Stimulated activated CD8-positive, alpha-beta memory T cell treated with anti-CD3 and anti-CD28 coated beads, Interleukin-15, amount 100 ng/mL, for 48 hours (primary cell): ENCODE results near the gene ARHGEF12.
"Not testable (repeated sequence)": the region's sequence is repeated elsewhere in the genome, so short reads cannot be mapped to it uniquely, and the experiment has no call there.

ENCODE experiments used
- DNase-seq, 2 donors: peaks; one replicate each; pipeline ENCODE4 v3.0.0-alpha.2; 2020; ENCODE audit warnings: low read depth in 2 of 2

The ARHGEF12 gene

DNA sequence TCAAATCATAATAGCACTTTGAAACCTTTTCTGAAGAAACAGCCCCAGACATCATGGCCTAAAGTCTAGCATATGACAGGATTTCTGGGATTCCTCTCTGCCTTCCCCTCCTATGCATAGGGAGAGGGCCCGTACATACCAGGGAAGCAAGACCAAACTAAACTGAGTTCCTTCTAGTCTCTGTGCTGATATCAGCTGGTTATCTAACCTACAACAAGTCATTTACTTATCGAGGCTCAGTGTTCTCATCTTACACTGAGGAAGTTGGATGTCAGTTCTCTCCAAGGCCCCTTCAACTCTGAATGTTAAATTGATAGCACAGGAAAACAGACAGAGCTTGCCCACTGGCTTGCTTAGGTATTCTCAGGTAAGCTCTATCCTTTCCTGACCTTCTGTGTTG lies 158.4 kb downstream of the ARHGEF12 start:
- DNase-seq: no peak

- no peak for DNase-seq
These were observed 162.9 kb downstream of the ARHGEF12 start for GRCh38 chr11:120499088-120499487.

DNA sequence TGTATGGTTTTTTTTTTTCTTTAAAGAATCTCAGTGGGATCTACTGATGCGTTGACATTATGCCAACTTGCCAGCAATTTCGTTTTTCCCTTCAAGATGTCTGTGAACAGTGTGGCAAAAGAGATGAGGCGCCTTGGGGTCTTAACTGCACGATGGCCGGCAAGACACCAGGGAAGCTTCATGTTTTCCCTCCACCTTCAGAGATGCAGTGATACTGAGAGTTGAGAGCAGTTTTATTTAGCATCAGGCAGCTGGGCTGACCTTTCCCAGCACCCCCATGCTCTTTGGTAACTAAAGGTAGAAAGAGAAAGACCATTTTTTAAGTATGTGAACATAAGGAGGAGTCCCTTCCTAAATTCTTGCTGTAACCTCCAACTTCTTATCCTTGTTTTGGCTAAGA lies 163.6 kb downstream of the ARHGEF12 start:
- DNase-seq: no peak

DNA sequence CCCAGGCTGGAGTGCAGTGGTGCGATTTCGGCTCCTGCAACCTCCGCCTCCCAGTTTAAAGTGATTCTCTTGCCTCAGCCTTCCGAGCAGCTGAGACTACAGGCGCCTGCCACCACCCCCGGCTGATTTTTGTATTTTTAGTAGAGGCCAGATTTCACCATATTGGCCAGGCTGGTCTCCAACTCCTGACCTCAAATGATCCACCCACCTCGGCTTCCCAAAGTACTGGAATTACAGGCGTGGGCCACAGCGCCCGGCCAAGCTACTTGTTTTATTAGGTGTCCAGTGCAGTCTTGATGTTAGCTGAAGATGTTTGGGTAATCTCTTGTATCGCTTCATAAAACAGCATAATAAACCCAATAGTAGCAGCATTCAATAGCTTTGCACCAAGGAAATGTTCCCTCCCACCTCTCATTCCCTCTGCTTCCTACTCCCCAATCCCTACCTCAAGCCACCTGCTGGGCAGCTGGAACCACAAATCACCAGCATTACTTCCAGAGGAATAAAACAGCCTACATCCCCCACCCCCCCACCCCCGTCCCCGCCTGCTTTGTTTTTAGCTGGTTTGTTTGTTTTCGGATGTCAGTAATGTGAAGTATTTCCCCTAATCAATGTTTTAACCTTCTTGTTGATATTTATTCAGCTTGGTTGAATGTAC lies 164.3 kb downstream of the ARHGEF12 start:
- DNase-seq: no peak

GRCh38 chr11:120501440-120501839 lies 165.2 kb downstream of the ARHGEF12 start:
- DNase-seq: no peak

- DNase-seq: no peak
These were observed 166.0 kb downstream of the ARHGEF12 start for GRCh38 chr11:120501976-120502755.

GRCh38 chr11:120503529-120503928 lies 167.3 kb downstream of the ARHGEF12 start:
- DNase-seq: not testable (repeated sequence)

DNA sequence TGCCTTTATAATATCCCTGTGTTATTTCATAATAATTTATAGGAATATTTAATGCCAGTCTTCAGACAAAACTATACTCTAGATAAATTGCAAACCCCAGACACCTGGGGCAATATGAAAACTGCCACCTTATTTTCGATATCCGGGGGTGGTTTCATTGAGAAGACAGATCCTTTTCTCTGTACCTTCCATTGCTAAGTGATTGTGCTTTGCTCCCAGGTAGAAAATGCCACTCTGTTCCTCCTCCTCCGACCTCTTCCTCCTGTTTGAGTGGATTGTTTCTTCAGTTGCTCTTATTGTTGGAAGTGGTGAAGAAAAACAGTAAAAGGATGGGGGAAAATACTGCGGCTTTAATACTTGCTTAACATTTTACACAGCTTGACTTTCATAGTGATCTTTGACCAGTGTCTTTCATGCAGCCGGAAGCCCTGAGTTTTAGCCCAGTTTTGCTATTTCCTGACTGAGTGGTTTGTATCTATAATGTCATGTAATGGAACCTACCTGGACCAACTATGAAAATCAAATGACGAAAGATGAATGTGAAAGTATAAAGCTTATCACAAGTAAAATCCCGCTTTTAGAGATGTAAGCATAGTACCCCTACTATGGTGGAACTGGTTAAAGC lies 169.7 kb downstream of the ARHGEF12 start:
- no peak for DNase-seq

DNA sequence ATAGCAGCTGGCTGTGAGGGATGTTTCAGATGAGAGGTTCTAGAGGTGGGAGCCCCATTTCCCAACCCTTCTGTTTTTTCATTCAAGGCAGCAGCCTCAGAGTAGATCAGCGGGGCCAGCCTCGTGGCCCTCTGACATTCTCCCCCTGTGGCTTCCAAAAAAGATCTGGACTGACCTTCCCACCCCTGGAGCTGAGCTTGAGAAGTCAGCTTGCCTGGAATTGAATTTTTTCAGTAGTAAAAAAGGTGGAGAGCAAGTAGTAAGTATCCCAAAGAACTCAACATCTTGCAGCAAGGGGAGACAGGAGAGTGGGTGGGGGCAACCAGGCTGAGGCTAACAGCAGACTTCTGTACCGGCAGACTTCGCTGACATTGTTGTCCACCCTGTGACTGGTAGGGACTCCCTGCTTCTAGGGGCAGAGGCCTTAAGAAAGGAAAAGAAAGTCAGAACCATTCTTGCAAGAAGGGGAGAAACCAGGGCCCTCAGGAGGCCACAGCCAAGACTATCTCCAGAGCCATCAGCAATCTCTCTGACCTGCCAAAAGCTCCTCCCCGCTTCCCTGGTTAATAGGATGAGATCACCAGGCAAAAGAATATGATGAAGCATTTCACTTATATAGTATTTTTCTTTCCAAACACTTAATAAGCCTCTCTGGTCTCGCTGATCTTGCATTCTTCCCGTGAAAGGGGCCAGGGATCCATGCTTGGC lies 173.3 kb downstream of the ARHGEF12 start:
- DNase-seq: no peak

- no peak for DNase-seq
These were observed 174.3 kb downstream of the ARHGEF12 start for GRCh38 chr11:120510406-120511115.

GRCh38 chr11:120511116-120511819 lies 175.1 kb downstream of the ARHGEF12 start, which contains the start of gene GRIK4:
TSS of gene GRIK4 (plus strand) at chr11:120511748. CDS start at chr11:120660319, 148,571 bp downstream.
- DNase-seq: peak; percentile 61 to 67

DNA sequence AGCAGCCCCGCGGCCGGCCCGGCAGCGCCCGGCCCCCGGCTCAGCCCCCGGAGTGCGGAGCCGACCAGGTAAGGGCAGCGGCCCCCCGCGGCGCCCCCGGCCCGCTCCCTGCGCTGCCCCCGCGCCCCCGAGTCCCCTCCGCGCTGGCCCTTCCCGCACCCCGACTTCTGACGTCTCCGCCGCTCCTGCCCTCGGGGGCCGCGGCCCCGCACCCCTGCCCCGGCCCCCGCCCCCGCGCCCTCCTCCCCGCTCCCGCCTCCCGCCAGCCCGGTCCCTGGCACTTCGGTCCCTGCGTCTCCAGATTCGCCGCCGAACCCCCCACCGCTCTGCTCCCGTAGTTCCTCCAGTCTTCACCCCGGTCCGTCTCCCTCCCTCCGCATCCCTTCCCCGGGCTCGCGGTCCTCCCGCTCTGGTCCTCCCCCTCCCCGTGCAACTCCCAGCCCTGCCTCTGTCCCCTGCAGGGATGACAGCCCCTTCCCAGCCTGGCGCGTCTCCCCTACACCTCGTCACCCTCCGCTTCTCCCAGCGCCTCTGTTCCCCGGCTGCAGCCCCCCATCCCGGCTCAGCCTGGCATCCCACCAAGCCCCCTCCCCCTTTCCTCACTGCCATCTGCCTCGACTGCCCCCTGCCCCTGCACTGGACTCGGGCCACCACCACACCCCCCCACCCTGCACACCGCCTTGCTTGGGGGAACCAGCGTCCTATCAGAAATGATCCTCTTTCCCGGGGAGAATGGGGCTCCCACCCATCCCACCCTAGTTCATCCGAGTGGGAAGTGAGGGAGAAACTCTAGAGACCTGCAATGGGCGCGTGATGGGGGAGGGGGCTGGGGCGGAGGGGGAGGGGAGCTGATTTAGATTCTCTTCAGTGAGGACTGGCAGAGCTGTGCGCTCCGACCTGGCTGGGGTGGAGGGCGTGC lies 175.9 kb downstream of the ARHGEF12 start:
- DNase-seq: no peak

DNA sequence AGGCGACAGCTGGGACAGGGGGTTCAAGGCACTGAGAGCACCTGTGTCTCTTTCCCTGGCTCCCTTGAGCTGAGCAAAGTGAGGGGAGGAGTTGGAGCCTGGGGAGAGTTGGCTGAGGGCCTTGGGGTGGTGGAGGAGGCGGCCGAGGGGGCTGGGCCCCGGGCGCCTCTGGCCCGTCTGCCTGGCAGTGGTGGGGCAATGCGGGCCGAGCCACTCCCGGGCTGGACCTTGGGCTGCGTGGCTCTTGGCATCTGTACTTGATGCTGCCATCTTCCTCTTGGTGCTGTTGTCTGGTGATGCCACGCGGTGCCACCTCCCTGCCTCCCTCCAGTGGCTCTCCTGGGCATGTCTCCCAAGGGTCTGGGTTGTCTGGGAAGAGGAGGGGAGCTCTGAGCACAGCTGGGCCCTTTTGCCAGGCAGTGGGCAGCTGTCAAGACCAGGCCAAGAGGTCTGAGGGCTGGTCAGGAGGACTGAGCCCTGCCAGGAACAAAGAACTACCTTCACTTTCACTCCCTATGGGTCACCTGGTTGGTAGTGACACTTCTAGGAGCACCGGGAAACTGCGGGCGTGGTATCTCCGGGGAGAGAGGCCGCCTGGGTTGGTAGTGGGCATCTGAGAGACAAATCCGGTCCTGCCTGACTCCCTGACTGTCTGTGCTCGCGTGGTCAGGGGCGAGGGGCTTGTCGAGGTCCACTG lies 176.7 kb downstream of the ARHGEF12 start:
- no peak for DNase-seq

DNA sequence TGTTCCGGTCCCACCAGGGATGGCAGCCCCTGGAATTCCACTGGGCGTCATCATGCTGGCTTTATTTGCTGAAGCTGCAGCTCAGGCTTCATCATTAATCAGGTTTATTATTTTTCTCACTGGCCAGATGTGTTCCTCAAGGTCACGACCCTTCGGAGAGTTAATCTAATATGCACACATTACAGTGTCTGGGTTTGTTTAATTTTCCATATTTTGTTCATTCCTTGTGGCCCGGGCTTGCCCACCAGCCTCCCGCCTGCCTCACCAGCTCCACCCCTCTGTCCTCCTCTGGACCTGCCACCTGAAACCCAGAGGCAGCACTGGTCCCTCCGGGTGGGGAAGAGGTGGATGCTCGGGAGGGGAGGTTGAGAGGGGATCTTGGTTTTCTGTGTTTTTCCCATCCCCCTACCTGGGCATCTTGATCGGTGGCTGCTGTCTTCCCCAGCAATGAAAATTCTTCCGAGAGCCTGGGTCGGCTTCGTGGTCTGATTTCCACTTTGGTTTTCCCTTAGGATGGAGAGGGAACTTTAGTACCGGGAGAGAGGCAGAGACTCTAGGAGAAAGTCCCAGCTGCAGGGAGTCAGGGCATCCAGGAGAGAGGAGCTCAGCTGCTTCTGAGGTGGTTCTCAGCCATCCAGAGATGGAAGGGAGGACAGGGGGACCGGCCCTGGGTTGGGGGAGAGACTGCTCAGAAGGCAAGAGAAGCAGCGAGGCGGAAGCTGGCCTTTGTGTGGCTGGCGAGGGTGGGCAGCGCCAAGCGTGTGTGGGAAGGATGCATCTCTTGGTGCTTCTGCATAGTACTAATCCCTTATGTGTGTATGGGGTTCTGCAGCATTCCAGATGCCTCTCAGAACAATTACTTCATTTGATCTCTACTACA lies 177.5 kb downstream of the ARHGEF12 start:
- no peak for DNase-seq

GRCh38 chr11:120514541-120515121 lies 178.4 kb downstream of the ARHGEF12 start:
- DNase-seq: no peak

GRCh38 chr11:120515186-120515723 lies 179.0 kb downstream of the ARHGEF12 start:
- DNase-seq: no peak
